Germinal center (tissue), 1 donor: ENCODE measurements around the gene MYH9.

Source experiments
- DNase-seq: peaks from one replicate; pipeline ENCODE4 v3.0.0; 2012; ENCODE audit warnings: mixed read lengths, low spot score

MYH9 gene

DNA sequence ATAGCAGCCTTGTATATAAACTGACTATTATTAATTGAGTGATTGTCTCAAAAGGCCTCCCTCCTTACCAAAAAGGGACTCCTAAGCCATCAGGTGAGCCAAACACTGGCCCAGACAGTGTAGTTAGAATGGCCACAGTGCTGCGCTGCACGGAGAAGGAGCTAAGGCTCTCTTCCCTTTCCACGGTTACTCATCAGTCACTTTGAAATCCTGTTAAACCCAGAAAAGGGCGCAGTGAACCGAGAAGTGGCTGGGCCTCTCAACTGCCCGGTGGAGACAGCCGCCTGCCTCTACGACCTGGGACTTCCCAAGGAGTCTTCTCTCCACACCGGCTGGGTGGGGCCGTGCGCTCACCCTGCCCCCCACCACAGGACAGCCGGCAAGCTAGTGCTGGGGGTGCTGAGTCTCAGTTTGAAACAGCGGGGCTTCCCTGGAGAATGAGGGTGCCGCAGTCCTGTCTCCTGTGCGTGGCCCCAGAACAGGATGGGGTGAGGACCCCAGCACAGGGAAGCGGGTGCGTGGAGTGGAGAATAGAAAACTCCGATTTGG, 1.3 kb downstream of the MYH9 start:
- peak; percentile 50 for DNase-seq

DNA sequence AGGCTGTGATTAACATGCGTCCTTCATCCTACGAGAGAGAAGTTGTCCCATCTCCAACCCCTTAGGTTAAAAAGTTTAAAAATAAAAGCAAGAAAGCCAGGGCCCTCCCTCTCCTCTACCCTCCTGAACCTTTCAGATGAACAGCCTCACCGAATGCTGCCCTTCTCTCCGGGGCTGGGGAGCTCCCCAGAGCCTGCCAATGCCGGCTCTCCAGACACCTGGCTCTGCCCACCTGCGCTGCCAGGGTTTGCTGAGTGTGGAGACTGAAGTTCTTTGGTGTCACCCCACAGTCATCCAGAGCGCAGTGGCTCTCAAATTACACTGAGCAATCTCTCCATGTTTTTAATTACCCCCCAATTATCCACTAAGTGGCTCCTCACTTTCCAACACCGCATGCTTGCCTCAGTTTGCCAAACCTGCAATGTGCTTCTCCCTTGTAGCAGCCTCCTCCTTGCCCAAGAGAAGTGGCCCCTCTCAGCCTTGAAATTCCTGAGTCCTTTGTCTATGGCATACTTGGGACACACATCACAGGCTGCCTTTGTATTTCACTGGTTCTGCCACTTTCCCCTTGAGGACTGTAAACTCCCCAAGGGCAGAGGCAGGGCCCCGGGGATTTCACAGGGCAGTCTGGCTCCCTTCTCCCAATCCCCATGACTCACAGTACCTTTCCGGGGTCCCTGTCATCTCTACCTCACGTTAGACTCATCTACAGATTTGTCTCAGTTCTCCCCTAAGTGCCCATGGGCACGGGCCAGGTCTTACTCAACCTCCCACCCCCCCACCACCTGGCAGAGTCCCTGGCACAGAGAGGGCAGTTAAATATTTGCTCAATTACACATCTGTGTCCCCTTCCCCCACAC, 2.0 kb downstream of the MYH9 start:
- DNase-seq, result peak; percentile 48

- peak; percentile 50 for DNase-seq
These were observed 2.8 kb downstream of the MYH9 start for GRCh38 chr22:36384766-36385481.

DNA sequence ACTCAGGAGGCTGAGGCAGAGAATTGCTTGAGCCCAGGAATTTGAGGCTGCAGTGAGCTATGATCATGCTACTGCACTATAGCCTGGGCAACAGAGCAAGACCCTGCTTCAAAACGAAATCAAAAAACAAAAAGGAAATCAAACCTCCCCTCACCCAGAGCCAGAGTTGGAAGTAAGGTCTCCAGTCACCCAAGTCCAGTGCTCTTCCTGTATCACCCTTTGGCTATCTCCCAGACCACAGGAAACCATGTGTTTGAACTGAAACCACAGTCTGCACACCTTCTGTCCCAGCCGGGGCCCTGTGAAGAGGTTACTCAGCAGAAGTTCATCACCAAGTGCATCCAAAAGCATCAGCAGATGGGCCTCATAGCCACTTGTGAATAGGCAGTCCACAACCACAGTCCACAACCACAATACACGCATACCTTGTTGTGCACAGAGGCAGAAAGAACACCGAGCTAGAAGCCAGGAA, 4.6 kb downstream of the MYH9 start:
- DNase-seq, result peak; percentile 37

DNA sequence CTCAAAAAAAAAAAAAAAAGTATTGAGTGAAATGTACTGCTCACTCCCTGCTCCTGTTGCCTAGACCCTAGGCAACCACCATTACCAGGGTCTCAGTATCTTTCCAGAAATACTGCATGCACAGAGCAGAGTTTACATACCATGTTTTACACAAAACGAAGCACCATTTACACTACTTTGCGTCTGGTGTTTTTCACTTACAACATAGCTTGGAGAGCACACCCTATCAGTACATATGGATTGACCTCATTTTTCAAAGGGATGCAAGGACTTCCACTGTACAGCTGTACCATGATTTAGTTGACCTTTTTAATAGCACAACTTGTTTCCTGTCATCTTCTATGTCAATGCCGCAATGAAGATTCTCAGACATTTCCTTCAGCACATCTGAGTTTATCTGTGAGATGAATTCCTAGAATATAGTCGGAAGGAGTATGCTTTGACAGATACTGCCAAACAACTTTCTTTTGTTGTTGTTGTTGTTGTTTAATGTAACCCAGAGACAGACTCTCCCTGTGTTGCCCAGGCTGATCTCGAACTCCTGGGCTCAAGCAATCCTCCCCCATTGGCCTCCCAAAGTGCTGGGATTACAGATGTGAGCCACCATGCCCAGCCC, 6.1 kb downstream of the MYH9 start:
- no peak for DNase-seq

GRCh38 chr22:36379593-36380361, 8.0 kb downstream of the MYH9 start:
- DNase-seq, result no peak

DNA sequence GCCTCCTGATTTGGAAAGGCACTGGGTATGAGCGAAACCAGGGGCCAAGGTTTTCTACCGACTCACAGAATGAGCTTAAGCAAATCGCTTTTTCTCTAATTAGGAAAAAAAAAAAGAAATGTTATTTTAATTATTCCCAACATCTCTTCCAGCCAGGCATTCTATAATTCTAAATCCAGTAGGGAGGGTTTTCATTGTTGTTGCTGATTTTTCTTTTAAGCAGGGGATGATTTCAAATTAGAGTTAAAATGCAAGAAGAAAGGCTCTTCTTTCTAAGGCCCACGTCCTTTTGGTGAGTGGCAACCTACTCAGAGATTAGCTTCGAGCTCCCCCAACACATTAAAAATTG, 8.9 kb downstream of the MYH9 start:
- no peak for DNase-seq

- no peak for DNase-seq
These were observed 9.5 kb downstream of the MYH9 start for GRCh38 chr22:36378080-36378868.

- peak; percentile 57 for DNase-seq
These were observed 10.6 kb downstream of the MYH9 start for GRCh38 chr22:36377022-36377631.

- DNase-seq, result no peak
These were observed 11.5 kb downstream of the MYH9 start for GRCh38 chr22:36376265-36376664.

GRCh38 chr22:36375071-36375980, 12.4 kb downstream of the MYH9 start:
- no peak for DNase-seq

- DNase-seq, result no peak
These were observed 13.2 kb downstream of the MYH9 start for GRCh38 chr22:36374603-36375024.

GRCh38 chr22:36373258-36373579, 14.5 kb downstream of the MYH9 start:
- no peak for DNase-seq

DNA sequence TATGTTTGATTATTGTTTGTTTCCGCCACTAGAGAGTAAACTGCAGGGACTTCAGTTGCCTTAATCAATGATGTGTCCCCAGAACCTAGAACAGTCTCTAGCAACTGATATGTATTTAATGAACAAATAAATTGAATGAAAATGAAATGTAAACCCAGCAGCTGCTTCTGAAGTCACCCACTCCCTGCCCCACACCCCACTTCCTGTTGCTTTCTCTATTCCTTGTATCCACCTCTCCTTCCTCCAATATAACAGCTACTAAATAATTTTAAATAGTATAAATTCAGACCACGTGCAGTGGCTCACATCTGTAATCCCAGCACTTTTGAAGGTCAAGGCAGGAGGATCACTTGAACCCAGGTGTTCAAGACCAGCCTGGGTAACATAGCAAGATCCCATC, 15.8 kb downstream of the MYH9 start:
- no peak for DNase-seq

GRCh38 chr22:36369922-36370791, 17.6 kb downstream of the MYH9 start:
- DNase-seq, result peak; percentile 42

DNA sequence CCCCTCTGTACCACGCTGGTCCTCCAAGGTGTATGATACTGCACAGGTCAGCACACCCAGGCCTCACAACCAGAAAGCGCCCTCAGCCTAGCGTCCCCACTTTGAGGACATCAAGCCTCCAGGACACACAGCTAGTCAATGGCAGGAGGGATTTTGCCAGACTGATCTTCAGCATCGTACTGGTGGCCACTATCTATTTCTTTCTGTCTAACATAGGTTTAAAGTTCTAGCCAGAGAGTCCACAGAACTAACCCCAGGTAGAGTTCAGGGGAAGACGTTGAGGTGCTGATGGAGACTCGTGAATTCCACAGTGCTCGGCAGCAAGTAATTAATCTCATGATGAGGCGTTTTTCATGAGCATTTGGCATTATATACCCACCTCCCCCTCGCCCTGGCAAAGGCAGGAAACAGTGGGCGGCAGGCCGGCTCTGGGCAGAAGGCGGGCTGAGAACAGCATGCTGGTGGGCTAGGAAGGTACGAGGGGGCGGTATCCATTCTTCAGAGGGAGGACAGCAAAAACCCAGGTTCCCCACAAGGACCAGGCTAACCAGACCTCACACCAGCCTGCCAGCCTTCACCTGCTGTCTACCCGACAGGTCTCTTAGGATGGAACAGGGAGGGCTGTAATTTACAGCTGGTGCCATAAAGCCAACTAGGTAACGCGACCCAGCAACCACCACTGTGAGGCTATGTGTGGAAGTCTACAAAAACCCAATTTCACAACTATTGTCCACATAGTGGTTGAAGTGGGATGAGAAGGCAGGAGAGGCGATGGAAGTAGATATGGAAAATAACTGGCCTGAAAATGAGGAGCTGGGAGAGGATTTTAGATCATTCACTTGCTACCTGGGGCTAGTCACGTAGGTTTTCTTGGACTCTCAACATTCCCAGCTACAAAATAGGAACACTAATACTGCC, 18.5 kb downstream of the MYH9 start:
- DNase-seq, result no peak

GRCh38 chr22:36368359-36368983, 19.3 kb downstream of the MYH9 start:
- DNase-seq, result no peak
